Colonic mucosa (tissue), 4 donors: ENCODE results near the gene IL25. TPM values are rescaled to one million over a fixed set of nuclear protein-coding genes. Genes with fewer than 3 reads are reported as not detected.

Source experiments
- DNase-seq: peaks from one replicate; pipeline ENCODE4 v3.0.0-alpha.2; 2020
- H3K27ac ChIP-seq: fragments of 200-600 bp; one replicate; pipeline ENCODE4 v1.8.0; 2021
- H3K27me3 ChIP-seq: fragments of 200-600 bp; one replicate; pipeline ENCODE4 v1.8.0; 2021
- H3K36me3 ChIP-seq: fragments of 200-600 bp; one replicate; pipeline ENCODE4 v1.8.0; 2021
- H3K4me1 ChIP-seq: fragments of 200-600 bp; one replicate; pipeline ENCODE4 v1.8.0; 2021; ENCODE audit warnings: mild to moderate bottlenecking
- H3K4me3 ChIP-seq: fragments of 200-600 bp; one replicate; pipeline ENCODE4 v1.8.0; 2021
- H3K9ac ChIP-seq, 2 donors: one replicate each; pipeline ENCODE4 v1.7.0; 2013; ENCODE audit warnings: control low read depth in 2 of 2, low read depth in 2 of 2, low read length in 2 of 2
- H3K9me3 ChIP-seq: fragments of 200-600 bp; one replicate; pipeline ENCODE4 v1.8.0; 2021
- intact Hi-C: fragments of 100-400 bp; cut with DNase I; formaldehyde crosslinking; loops from one replicate; pipeline ENCODE4 v1.14.1; 2022
- total RNA-seq, 2 donors: library from RNA; stranded (reverse); fragmentation: NEBNext Ultra II Directional in 1 of 2; extraction: Animal tissue kit (Norgen Biotek cat#: 25700) in 1 of 2; gene quantifications; one replicate each; pipeline ENCODE4 v1.2.1, GENCODE V29; 2021
- TF ChIP-seq, protein P1 (sequence below): fragments of 200-600 bp; IDR thresholded peaks from one replicate; pipeline ENCODE4 v1.8.0; 2022; ENCODE audit warnings: antibody characterized with exemption, mild to moderate bottlenecking
- donor health status: healthy.
- donor health status: DM: no; HTN: no; CAD: no.
- donor health status: DM: no; HTN: no; CAD: no.

The IL25 gene
- total RNA-seq, 2 donors from 2014 or later = not detected

DNA sequence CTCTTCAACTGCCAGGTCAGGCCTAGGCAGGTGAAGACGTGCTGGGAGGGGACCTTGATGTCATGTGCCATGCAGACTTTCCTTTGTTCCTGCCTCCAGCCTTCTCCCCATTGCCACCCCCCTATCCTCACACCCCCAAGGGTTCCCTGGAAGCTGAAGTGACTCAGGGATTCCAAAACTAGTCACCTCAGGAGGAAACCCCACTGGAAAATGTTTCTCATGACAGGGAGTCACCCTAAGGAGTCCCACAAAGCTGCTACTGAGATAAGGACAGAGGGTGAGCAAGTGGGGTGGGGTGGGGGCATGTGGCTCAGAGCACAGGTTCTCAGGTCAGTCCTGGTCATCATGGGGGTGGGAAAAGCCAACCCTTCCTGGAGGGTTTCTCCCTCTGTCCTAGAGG is 2.4 kb upstream of the IL25 start:
- TF ChIP-seq, protein P1, sequence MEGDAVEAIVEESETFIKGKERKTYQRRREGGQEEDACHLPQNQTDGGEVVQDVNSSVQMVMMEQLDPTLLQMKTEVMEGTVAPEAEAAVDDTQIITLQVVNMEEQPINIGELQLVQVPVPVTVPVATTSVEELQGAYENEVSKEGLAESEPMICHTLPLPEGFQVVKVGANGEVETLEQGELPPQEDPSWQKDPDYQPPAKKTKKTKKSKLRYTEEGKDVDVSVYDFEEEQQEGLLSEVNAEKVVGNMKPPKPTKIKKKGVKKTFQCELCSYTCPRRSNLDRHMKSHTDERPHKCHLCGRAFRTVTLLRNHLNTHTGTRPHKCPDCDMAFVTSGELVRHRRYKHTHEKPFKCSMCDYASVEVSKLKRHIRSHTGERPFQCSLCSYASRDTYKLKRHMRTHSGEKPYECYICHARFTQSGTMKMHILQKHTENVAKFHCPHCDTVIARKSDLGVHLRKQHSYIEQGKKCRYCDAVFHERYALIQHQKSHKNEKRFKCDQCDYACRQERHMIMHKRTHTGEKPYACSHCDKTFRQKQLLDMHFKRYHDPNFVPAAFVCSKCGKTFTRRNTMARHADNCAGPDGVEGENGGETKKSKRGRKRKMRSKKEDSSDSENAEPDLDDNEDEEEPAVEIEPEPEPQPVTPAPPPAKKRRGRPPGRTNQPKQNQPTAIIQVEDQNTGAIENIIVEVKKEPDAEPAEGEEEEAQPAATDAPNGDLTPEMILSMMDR = no peak
- no peak overlapping the region for H3K9ac ChIP-seq
- DNase-seq = no peak
- H3K36me3 ChIP-seq = no peaks in the 10 kb centered on the region
- H3K9me3 ChIP-seq = no peaks in the 10 kb centered on the region
- H3K27me3 ChIP-seq = peaks cover 10% of the 10 kb centered on the region
- intact Hi-C loops = no loop called here
- H3K4me3 ChIP-seq = no peak overlapping the region
- no peaks in the 10 kb centered on the region for H3K4me1 ChIP-seq
- H3K27ac ChIP-seq = no peak overlapping the region

DNA sequence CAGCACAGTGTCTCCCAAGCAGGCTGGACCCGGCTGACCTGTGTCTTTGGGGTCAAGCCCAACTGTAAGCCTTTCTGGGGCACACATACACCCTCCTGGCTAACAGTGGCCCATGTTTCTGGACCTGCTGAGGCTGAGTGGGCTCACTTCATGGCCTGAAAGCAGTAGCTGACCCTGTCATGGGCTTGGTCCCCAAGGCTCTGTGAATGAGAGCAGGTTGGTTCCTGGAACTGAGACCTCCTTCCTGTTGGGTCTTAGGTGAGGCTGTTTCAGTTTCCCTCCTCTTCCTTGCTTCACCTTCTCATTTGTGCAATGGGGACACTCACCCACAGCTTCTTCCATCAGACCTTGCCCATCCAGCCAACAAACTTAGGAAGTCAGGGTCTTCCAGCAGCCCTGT is 744 bp upstream of the IL25 start:
- intact Hi-C loops = no loop called here
- no peaks in the 10 kb centered on the region for H3K36me3 ChIP-seq
- H3K9ac ChIP-seq = no peak overlapping the region
- H3K9me3 ChIP-seq = no peaks in the 10 kb centered on the region
- no peak overlapping the region for H3K4me3 ChIP-seq
- no peaks in the 10 kb centered on the region for H3K4me1 ChIP-seq
- H3K27me3 ChIP-seq = no peaks in the 10 kb centered on the region
- DNase-seq = no peak
- TF ChIP-seq, protein P1 = no peak
- H3K27ac ChIP-seq = no peak overlapping the region

DNA sequence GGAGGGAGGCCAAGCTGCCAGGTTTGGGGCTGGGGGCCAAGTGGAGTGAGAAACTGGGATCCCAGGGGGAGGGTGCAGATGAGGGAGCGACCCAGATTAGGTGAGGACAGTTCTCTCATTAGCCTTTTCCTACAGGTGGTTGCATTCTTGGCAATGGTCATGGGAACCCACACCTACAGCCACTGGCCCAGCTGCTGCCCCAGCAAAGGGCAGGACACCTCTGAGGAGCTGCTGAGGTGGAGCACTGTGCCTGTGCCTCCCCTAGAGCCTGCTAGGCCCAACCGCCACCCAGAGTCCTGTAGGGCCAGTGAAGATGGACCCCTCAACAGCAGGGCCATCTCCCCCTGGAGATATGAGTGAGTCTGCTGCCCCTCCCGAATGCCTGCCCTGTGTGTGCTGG is 432 bp downstream of the IL25 start:
- H3K9ac ChIP-seq = no peak overlapping the region
- intact Hi-C loops = no loop called here
- H3K27me3 ChIP-seq = no peaks in the 10 kb centered on the region
- no peak overlapping the region for H3K4me3 ChIP-seq
- DNase-seq = no peak
- H3K4me1 ChIP-seq = no peaks in the 10 kb centered on the region
- TF ChIP-seq, protein P1 = no peak
- H3K9me3 ChIP-seq = no peaks in the 10 kb centered on the region
- H3K27ac ChIP-seq = no peak overlapping the region
- no peaks in the 10 kb centered on the region for H3K36me3 ChIP-seq

DNA sequence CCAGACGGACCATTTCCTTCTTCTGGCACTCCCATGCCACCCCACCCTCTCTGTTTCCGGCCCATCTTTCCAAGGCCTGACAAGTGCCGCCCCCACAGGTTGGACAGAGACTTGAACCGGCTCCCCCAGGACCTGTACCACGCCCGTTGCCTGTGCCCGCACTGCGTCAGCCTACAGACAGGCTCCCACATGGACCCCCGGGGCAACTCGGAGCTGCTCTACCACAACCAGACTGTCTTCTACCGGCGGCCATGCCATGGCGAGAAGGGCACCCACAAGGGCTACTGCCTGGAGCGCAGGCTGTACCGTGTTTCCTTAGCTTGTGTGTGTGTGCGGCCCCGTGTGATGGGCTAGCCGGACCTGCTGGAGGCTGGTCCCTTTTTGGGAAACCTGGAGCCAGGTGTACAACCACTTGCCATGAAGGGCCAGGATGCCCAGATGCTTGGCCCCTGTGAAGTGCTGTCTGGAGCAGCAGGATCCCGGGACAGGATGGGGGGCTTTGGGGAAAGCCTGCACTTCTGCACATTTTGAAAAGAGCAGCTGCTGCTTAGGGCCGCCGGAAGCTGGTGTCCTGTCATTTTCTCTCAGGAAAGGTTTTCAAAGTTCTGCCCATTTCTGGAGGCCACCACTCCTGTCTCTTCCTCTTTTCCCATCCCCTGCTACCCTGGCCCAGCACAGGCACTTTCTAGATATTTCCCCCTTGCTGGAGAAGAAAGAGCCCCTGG is 3.1 kb downstream of the IL25 start:
- H3K9me3 ChIP-seq = no peaks in the 10 kb centered on the region
- H3K27ac ChIP-seq = no peak overlapping the region
- TF ChIP-seq, protein P1 = no peak
- no peak for DNase-seq
- no peak overlapping the region for H3K9ac ChIP-seq
- H3K4me3 ChIP-seq = no peak overlapping the region
- no peaks in the 10 kb centered on the region for H3K27me3 ChIP-seq
- no peaks in the 10 kb centered on the region for H3K36me3 ChIP-seq
- intact Hi-C loops = no loop called here
- no peaks in the 10 kb centered on the region for H3K4me1 ChIP-seq

DNA sequence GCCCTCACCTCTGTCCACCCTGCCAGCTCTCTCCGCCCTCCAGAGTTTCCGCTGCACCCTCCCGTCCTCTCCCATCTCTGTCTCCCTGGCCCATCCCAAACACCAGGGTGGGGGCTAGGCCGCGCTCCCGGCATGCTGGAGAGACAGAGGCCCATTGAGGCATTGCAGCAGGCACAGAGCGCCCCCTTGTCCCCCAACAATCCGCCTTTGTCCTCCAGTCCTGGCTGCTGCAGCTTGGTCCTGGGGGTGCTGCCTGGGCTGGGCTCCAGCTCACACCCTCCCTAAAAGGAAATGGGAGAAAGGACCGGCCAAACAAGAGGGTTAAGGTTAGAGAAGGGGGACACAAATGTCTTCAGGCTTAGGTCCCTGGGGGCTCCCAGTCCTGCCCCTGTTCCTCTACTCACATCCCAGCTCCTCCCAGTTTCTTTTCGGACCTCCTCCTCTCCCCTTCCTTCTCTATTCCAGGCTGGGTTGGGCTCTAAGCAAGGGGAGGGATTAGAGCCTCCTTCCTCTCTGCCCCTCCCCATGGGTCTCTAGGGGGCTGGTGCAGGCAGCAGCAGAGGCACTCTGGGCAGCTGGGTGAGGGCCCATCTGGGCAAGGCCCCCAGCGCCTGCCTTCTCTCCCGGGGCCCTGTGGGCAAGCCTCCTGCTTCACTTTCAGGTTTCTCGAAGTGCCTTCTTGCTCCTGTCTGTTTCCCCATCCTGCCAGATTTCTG is 4.0 kb downstream of the IL25 start, which contains the start of gene CMTM5:
Gene CMTM5, plus strand, starts transcription at position 565 of the 716 bp plus-strand sequence. CDS start 206 bp downstream, outside the sequence.
- Histone ChIP-seq H3K27me3 (no peaks in the 10 kb centered on the region), H3K9ac (no peak within 1 kb of the TSS), H3K9me3 (no peaks in the 10 kb centered on the region), H3K36me3 (no peaks in the 10 kb centered on the region), H3K27ac (no peak within 1 kb of the TSS), H3K4me1 (no peaks in the 10 kb centered on the region), H3K4me3 (no peak within 1 kb of the TSS)
- intact Hi-C loops = no loop called here
- TF ChIP-seq, protein P1 = no peak
- no peak for DNase-seq
